Uterus (tissue), 4 donors: ENCODE measurements around the gene MDFIC. TPM values are rescaled to one million over a fixed set of nuclear protein-coding genes. Genes with fewer than 3 reads are reported as not detected.

Experiments used
- DNase-seq, 2 donors: peaks; one replicate each; pipeline ENCODE4 v3.0.0-alpha.2; 2019 to 2020
- H3K27ac ChIP-seq, 2 donors: fragments of 200-600 bp; sonication (generic); 1 replicate in 1 of 2; 2 replicates in 1 of 2; pipeline ENCODE4 v1.5.1; 2016 to 2018
- H3K27me3 ChIP-seq, 2 donors: fragments of 200-600 bp; sonication (generic); one replicate each; pipeline ENCODE4 v1.5.1; 2018 to 2019; ENCODE audit warnings: control low read depth in 1 of 2
- H3K36me3 ChIP-seq, 2 donors: fragments of 200-600 bp; sonication (generic); one replicate each; pipeline ENCODE4 v1.5.1; 2019; ENCODE audit warnings: control low read depth in 1 of 2
- H3K4me1 ChIP-seq, 2 donors: fragments of 200-600 bp; sonication (generic); one replicate each; pipeline ENCODE4 v1.5.1; 2018 to 2019; ENCODE audit warnings: control low read depth in 1 of 2
- H3K4me3 ChIP-seq, 2 donors: fragments of 200-600 bp; sonication (generic); 1 replicate in 1 of 2; 2 replicates in 1 of 2; pipeline ENCODE4 v1.5.1; 2018 to 2019; ENCODE audit warnings: mild to moderate bottlenecking in 1 of 2
- H3K9me3 ChIP-seq, 2 donors: fragments of 200-600 bp; sonication (generic); one replicate each; pipeline ENCODE4 v1.5.1; 2019; ENCODE audit warnings: control low read depth in 1 of 2
- CTCF ChIP-seq, 4 experiments: fragments of 200-600 bp in 2 of 4; fragments of 450-650 bp in 2 of 4; sonication (generic) in 2 of 4; IDR thresholded peaks; one replicate each; pipeline ENCODE4 v1.5.1; 2016 to 2019; ENCODE audit warnings: antibody characterized with exemption in 4 of 4, mild to moderate bottlenecking in 2 of 4, moderate library complexity in 1 of 4
- POLR2A ChIP-seq, 2 donors: fragments of 450-650 bp; IDR thresholded peaks; one replicate each; pipeline ENCODE4 v1.6.1; 2016; ENCODE audit warnings: antibody characterized with exemption in 2 of 2, mild to moderate bottlenecking in 1 of 2, moderate library complexity in 1 of 2
- intact Hi-C: fragments of 100-400 bp; cut with DNase I; formaldehyde crosslinking; loops from one replicate; pipeline ENCODE4 v1.15.1; 2023; ENCODE audit warnings: low total_unique reads
- total RNA-seq, 4 donors: library from RNA; depleted of rRNA in 3 of 4; stranded (reverse); fragments of >200 nt in 3 of 4; gene quantifications; one replicate each; pipeline versions ENCODE4 v1.1.0 to v1.2.4, GENCODE V29; 2014 to 2023
- donor health status: DM: yes; HTN: yes; CAD: no.

Gene MDFIC
- total RNA-seq, 4 donors from 2014 or later: 35.8 to 79.2 (median 66.1) TPM

- TF ChIP-seq POLR2A (IDR thresholded peaks at IDR 0.05) (no peak), CTCF (IDR thresholded peaks at IDR 0.05) (no peak)
- H3K9me3 ChIP-seq: no peaks in the 10 kb centered on the region
- no peaks in the 10 kb centered on the region for H3K36me3 ChIP-seq
- peaks cover 0 to 14% of the 10 kb centered on the region in 2 donors for H3K4me1 ChIP-seq
- H3K27me3 ChIP-seq: no peaks in the 10 kb centered on the region
- no peak overlapping the region for H3K4me3 ChIP-seq
- intact Hi-C loops: no loop called here
- no peak overlapping the region for H3K27ac ChIP-seq
- no peak for DNase-seq
These were observed 92.9 kb downstream of the MDFIC start for GRCh38 chr7:115014794-115015193.

DNA sequence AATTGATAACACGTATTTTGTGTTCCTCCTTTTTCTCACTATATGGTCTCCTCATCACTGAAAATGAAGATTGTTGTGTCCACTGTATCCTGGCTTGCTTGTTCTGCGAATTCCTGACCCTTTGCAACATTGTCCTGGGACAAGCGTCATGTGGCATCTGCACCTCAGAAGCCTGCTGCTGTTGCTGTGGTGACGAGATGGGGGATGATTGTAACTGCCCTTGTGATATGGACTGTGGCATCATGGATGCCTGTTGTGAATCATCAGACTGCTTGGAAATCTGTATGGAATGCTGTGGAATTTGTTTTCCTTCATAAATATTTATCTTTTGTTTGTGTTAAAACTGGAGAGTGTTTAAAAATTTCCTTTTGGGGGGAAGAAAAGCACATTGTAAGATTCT is 93.7 kb downstream of the MDFIC start:
- Histone ChIP-seq H3K36me3 (no peaks in the 10 kb centered on the region), H3K27ac (no peak overlapping the region), H3K27me3 (no peaks in the 10 kb centered on the region), H3K4me3 (no peak overlapping the region), H3K4me1 (peaks cover 0 to 14% of the 10 kb centered on the region in 2 donors), H3K9me3 (no peaks in the 10 kb centered on the region)
- no peak for TF ChIP-seq POLR2A (IDR thresholded peaks at IDR 0.05)
- no peak for DNase-seq
- intact Hi-C loops: no loop called here

DNA sequence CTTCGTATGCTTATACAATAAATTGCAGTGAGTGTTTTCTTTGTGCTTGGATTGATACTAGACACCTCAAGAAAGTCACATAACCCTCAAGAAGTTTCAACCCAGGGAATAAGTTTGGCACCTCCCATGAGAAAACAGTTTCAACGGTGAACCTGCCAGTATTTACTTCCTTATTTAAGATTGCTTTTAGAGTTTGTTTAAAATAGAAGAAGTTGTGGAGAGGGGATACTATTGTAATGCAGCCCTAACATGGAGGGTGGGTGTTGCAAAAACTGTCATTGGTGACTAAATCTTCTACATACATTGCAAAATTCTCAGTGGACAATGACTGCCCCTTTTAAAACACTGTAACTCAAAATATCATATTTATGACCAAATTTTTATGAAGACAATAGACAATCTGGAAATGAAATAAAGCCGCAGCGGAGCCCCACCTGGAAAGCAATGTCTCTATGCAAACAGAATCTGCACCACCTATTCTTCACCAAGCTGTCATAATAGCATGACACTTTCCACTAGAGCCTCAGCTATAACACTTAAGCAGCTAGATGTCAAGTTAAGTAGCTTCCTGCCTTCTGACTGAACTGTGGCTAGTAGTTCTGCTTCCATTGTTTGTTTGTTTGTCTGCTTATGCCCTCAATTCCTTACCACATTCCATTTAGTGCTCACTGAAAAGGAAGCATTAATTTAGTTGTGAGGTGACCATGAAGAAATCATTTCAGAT is 98.2 kb downstream of the MDFIC start:
- Histone ChIP-seq H3K9me3 (no peaks in the 10 kb centered on the region), H3K27ac (no peak overlapping the region), H3K4me3 (no peak overlapping the region), H3K4me1 (no peaks in the 10 kb centered on the region), H3K27me3 (no peaks in the 10 kb centered on the region), H3K36me3 (no peaks in the 10 kb centered on the region)
- TF ChIP-seq CTCF (IDR thresholded peaks at IDR 0.05) (no peak), POLR2A (IDR thresholded peaks at IDR 0.05) (no peak)
- DNase-seq: no peak
- intact Hi-C loops: no loop called here

- no peaks in the 10 kb centered on the region for H3K36me3 ChIP-seq
- no peak overlapping the region for H3K4me3 ChIP-seq
- no peaks in the 10 kb centered on the region for H3K27me3 ChIP-seq
- DNase-seq: no peak
- no peaks in the 10 kb centered on the region for H3K4me1 ChIP-seq
- no peaks in the 10 kb centered on the region for H3K9me3 ChIP-seq
- no peak overlapping the region for H3K27ac ChIP-seq
- no peak for TF ChIP-seq CTCF (IDR thresholded peaks at IDR 0.05)
- no peak for TF ChIP-seq POLR2A (IDR thresholded peaks at IDR 0.05)
- intact Hi-C loops: no loop called here
These were observed 101.3 kb downstream of the MDFIC start for GRCh38 chr7:115023219-115023618.

GRCh38 chr7:115024276-115024675 is 102.4 kb downstream of the MDFIC start:
- Histone ChIP-seq H3K9me3 (no peaks in the 10 kb centered on the region), H3K27ac (no peak overlapping the region), H3K4me3 (no peak overlapping the region), H3K4me1 (no peaks in the 10 kb centered on the region), H3K36me3 (no peaks in the 10 kb centered on the region), H3K27me3 (no peaks in the 10 kb centered on the region)
- no peak for DNase-seq
- intact Hi-C loops: no loop called here
- TF ChIP-seq CTCF (IDR thresholded peaks at IDR 0.05) (no peak), POLR2A (IDR thresholded peaks at IDR 0.05) (no peak)
